ENCODE measurements around the gene STYXL1. TPM values are rescaled to one million over a fixed set of nuclear protein-coding genes. Genes with fewer than 3 reads are reported as not detected.

Gene STYXL1
- total and polyA plus RNA-seq, 2 donors (not counting 1 experiment from before 2014, with no cell fraction given), result 49.0 to 49.8 TPM

DNA sequence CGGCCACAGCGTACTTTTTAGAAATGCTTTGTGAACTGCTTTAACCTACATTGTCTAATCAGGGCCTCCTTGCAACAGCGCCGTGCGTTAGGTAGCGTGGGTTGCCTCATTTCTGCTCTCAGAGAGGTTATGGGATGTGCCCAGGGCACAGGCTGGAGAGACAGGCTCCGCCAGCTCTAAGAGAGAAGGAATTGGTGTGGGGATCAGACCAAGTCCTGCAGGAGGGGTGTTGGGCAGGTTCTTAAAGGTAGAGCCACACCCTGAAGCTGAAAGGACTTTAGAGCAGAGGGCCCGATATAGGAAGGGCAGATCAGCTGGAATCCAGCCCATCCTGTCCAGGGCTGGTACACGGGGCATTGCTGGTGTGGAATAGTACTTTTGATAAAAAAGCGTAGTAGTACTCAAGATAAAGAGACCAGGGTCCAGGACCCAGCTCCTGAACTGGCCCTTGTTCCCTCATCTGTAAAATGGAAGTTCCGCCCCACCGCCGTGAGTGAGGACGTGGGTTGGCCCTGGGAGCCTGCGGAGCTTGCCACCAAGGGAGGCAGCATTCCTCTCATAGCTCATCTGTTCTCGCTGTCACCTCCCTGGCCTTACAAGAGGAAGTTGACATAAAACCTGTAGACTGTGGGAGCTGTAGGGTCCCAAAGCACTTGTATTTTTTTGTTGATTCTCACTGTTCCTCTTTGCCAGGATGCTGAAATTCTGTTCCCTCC lies 90.6 kb downstream of the STYXL1 start:
- H3K4me1 ChIP-seq (ENCODE audit: control insufficient read depth, extremely low read depth, insufficient read depth, low read length), result peaks cover 2% of the 10 kb centered on the region
- no peak overlapping the region for H2AFZ ChIP-seq (ENCODE audit: low read length)
- no peak for TF ChIP-seq EZH2 (IDR thresholded peaks at IDR 0.05; ENCODE audit: low read length, missing control alignments)
- TF ChIP-seq CTCF (conservative IDR thresholded peaks at IDR 0.05 in 1 of 2, IDR thresholded peaks at IDR 0.05 in 1 of 2; ENCODE audit: low read depth in 1 of 2, low read length in 2 of 2), result no peak
- H3K79me2 ChIP-seq (ENCODE audit: control insufficient read depth, insufficient read depth, low read length), result no peaks in the 10 kb centered on the region
- H3K4me2 ChIP-seq (ENCODE audit: extremely low read depth, insufficient read depth, low read length), result no peak overlapping the region
- no peak overlapping the region for H3K9ac ChIP-seq (ENCODE audit: insufficient read depth, low read length)
- no peaks in the 10 kb centered on the region for H3K9me3 ChIP-seq (ENCODE audit: control insufficient read depth, insufficient read depth, low read depth, low read length)
- H3K4me3 ChIP-seq (replicated peaks in 1 of 4; ENCODE audit: control extremely low read depth in 1 of 4, insufficient read depth in 1 of 4, low read depth in 3 of 4, low read length in 4 of 4), result no peak overlapping the region
- H3K27me3 ChIP-seq (ENCODE audit: control insufficient read depth, insufficient read depth, low read length), result no peaks in the 10 kb centered on the region
- peaks cover 8% of the 10 kb centered on the region for H3K36me3 ChIP-seq (ENCODE audit: control insufficient read depth, insufficient read depth, low read length)
- DNase-seq (ENCODE audit: low read depth in 2 of 2), result peak in 1 of 2 donors; percentile 67
- no peak overlapping the region for H3K27ac ChIP-seq (ENCODE audit: insufficient read depth, low read length)
- no peaks in the 10 kb centered on the region for H4K20me1 ChIP-seq (ENCODE audit: control insufficient read depth, extremely low read depth, insufficient read depth, low read length)

GRCh38 chr7:75955331-75955955 lies 92.4 kb downstream of the STYXL1 start:
- Histone ChIP-seq H4K20me1 (ENCODE audit: control insufficient read depth, extremely low read depth, insufficient read depth, low read length) (no peaks in the 10 kb centered on the region), H3K79me2 (ENCODE audit: control insufficient read depth, insufficient read depth, low read length) (no peaks in the 10 kb centered on the region), H3K27me3 (ENCODE audit: control insufficient read depth, insufficient read depth, low read length) (no peaks in the 10 kb centered on the region), H3K9ac (ENCODE audit: insufficient read depth, low read length) (no peak overlapping the region), H3K9me3 (ENCODE audit: control insufficient read depth, insufficient read depth, low read depth, low read length) (no peaks in the 10 kb centered on the region), H3K36me3 (ENCODE audit: control insufficient read depth, insufficient read depth, low read length) (peaks cover 8% of the 10 kb centered on the region), H3K4me2 (ENCODE audit: extremely low read depth, insufficient read depth, low read length) (no peak overlapping the region), H3K4me1 (ENCODE audit: control insufficient read depth, extremely low read depth, insufficient read depth, low read length) (peaks cover under 1% of the 10 kb centered on the region), H2AFZ (ENCODE audit: low read length) (no peak overlapping the region), H3K27ac (ENCODE audit: insufficient read depth, low read length) (no peak overlapping the region), H3K4me3 (replicated peaks in 1 of 4; ENCODE audit: control extremely low read depth in 1 of 4, insufficient read depth in 1 of 4, low read depth in 3 of 4, low read length in 4 of 4) (no peak overlapping the region)
- DNase-seq (ENCODE audit: low read depth in 2 of 2), result no peak
- TF ChIP-seq EZH2 (IDR thresholded peaks at IDR 0.05; ENCODE audit: low read length, missing control alignments), result no peak
- no peak for TF ChIP-seq CTCF (conservative IDR thresholded peaks at IDR 0.05 in 1 of 2, IDR thresholded peaks at IDR 0.05 in 1 of 2; ENCODE audit: low read depth in 1 of 2, low read length in 2 of 2)

DNA sequence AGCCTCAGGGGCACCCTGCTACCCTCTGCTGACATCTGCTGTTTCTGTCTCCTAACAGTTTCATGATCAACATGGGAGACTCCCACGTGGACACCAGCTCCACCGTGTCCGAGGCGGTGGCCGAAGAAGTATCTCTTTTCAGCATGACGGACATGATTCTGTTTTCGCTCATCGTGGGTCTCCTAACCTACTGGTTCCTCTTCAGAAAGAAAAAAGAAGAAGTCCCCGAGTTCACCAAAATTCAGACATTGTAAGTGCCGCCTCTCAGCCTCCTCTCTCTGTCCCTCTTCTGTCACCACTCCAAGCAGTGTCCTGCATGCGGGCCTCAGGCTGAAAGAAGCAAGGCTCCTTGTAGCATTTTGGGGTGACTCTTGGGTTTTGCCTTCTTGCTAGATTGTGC lies 93.9 kb downstream of the STYXL1 start:
- Histone ChIP-seq H3K9ac (ENCODE audit: insufficient read depth, low read length) (no peak overlapping the region), H3K4me3 (replicated peaks in 1 of 4; ENCODE audit: control extremely low read depth in 1 of 4, insufficient read depth in 1 of 4, low read depth in 3 of 4, low read length in 4 of 4) (no peak overlapping the region), H4K20me1 (ENCODE audit: control insufficient read depth, extremely low read depth, insufficient read depth, low read length) (no peaks in the 10 kb centered on the region), H3K36me3 (ENCODE audit: control insufficient read depth, insufficient read depth, low read length) (peaks cover 8% of the 10 kb centered on the region), H3K9me3 (ENCODE audit: control insufficient read depth, insufficient read depth, low read depth, low read length) (no peaks in the 10 kb centered on the region), H3K4me2 (ENCODE audit: extremely low read depth, insufficient read depth, low read length) (no peak overlapping the region), H2AFZ (ENCODE audit: low read length) (no peak overlapping the region), H3K27me3 (ENCODE audit: control insufficient read depth, insufficient read depth, low read length) (no peaks in the 10 kb centered on the region), H3K79me2 (ENCODE audit: control insufficient read depth, insufficient read depth, low read length) (peaks cover 1% of the 10 kb centered on the region), H3K27ac (ENCODE audit: insufficient read depth, low read length) (no peak overlapping the region), H3K4me1 (ENCODE audit: control insufficient read depth, extremely low read depth, insufficient read depth, low read length) (peaks cover 3% of the 10 kb centered on the region)
- no peak for DNase-seq (ENCODE audit: low read depth in 2 of 2)
- TF ChIP-seq CTCF (conservative IDR thresholded peaks at IDR 0.05 in 1 of 2, IDR thresholded peaks at IDR 0.05 in 1 of 2; ENCODE audit: low read depth in 1 of 2, low read length in 2 of 2) (no peak), EZH2 (IDR thresholded peaks at IDR 0.05; ENCODE audit: low read length, missing control alignments) (no peak)

All from fibroblast of lung (primary cell).